GM23248 (cell line): Measurements from ENCODE around the gene RALB. TPM values are rescaled to one million over a fixed set of nuclear protein-coding genes. Genes with fewer than 3 reads are reported as not detected.

Source experiments
- DNase-seq: peaks from one replicate; pipeline ENCODE4 v3.0.0-alpha.2; 2015
- H2AFZ ChIP-seq: fragments of 200-600 bp; sonication (generic); 2 replicates; pipeline ENCODE4 v1.6.1; 2016; ENCODE audit warnings: antibody characterized with exemption
- H3F3A ChIP-seq: fragments of 200-600 bp; sonication (generic); 2 replicates; pipeline ENCODE4 v1.6.1; 2016; ENCODE audit warnings: mild to moderate bottlenecking, antibody characterized with exemption, mixed run types; ENCODE audit not compliant: insufficient read depth
- H3K27ac ChIP-seq: fragments of 200-600 bp; sonication (generic); 2 replicates; pipeline ENCODE4 v1.5.1; 2016; ENCODE audit warnings: mild to moderate bottlenecking
- H3K27me3 ChIP-seq: fragments of 200-600 bp; sonication (generic); replicated peaks from 2 replicates; pipeline ENCODE4 v1.6.1; 2016; ENCODE audit warnings: mild to moderate bottlenecking; ENCODE audit not compliant: insufficient read depth
- H3K36me3 ChIP-seq: fragments of 200-600 bp; sonication (generic); 2 replicates; pipeline ENCODE4 v1.6.1; 2016; ENCODE audit warnings: low read depth, mild to moderate bottlenecking
- H3K4me1 ChIP-seq: fragments of 200-600 bp; sonication (generic); 2 replicates; pipeline ENCODE4 v1.6.1; 2016; ENCODE audit warnings: mild to moderate bottlenecking; ENCODE audit not compliant: insufficient read depth
- H3K4me2 ChIP-seq: fragments of 200-600 bp; sonication (generic); one replicate; pipeline ENCODE4 v1.6.1; 2016; ENCODE audit warnings: mild to moderate bottlenecking; ENCODE audit not compliant: unreplicated experiment
- H3K4me3 ChIP-seq: fragments of 200-600 bp; sonication (generic); 2 replicates; pipeline ENCODE4 v1.5.1; 2016; ENCODE audit warnings: mild to moderate bottlenecking
- H3K79me2 ChIP-seq: fragments of 200-600 bp; sonication (generic); 2 replicates; pipeline ENCODE4 v1.6.1; 2016; ENCODE audit warnings: mild to moderate bottlenecking; ENCODE audit not compliant: insufficient read depth
- H3K9ac ChIP-seq: fragments of 200-600 bp; sonication (generic); 2 replicates; pipeline ENCODE4 v1.6.1; 2016; ENCODE audit warnings: mild to moderate bottlenecking
- H3K9me2 ChIP-seq: fragments of 200-600 bp; sonication (generic); 2 replicates; pipeline ENCODE4 v1.6.1; 2016; ENCODE audit warnings: mixed run types, mild to moderate bottlenecking, moderate library complexity; ENCODE audit not compliant: insufficient read depth
- H3K9me3 ChIP-seq: fragments of 200-600 bp; sonication (generic); one replicate; pipeline ENCODE4 v1.6.1; 2017; ENCODE audit warnings: low read depth
- H4K20me1 ChIP-seq: fragments of 200-600 bp; sonication (generic); 2 replicates; pipeline ENCODE4 v1.6.0; 2016; ENCODE audit not compliant: insufficient read depth
- EZH2 ChIP-seq: fragments of 200-600 bp; sonication (generic); IDR thresholded peaks from 2 replicates; pipeline ENCODE4 v1.6.1; 2018; ENCODE audit warnings: antibody characterized with exemption, mild to moderate bottlenecking; ENCODE audit not compliant: insufficient read depth, poor library complexity, severe bottlenecking
- EZH2phosphoT487 ChIP-seq: fragments of 200-600 bp; sonication (generic); IDR thresholded peaks from 2 replicates; pipeline ENCODE4 v1.6.1; 2018; ENCODE audit warnings: antibody characterized with exemption, moderate library complexity, mild to moderate bottlenecking, low read depth; ENCODE audit not compliant: insufficient read depth
- WGBS, 2 experiments: methylation state at CpG; one replicate each; pipeline ENCODE4 v1.1.6; 2015 to 2017; ENCODE audit warnings: low lambda C conversion rate in 2 of 2, low coverage in 1 of 2; ENCODE audit errors: missing lambda C conversion rate in 2 of 2; 5-methylcytosine and 5-hydroxymethylcytosine counted together
- in situ Hi-C: fragments of 300-500 bp; cut with MboI; formaldehyde crosslinking; loops from 2 replicates; pipeline ENCODE4 v1.15.0; 2020
- polyA plus RNA-seq: library from polyadenylated mRNA; unstranded; fragments of >200 nt; fragmentation: Nextera tagmentation; extraction: Ambion mirVana; gene quantifications from 2 replicates; pipeline ENCODE4 v1.2.1, GENCODE V29; 2016
- total RNA-seq: library from RNA; depleted of rRNA; stranded (reverse); fragments of >200 nt; shearing (Covaris generic); gene quantifications from 2 replicates; pipeline ENCODE4 v1.2.3, GENCODE V29; 2014

Gene RALB
- total and polyA plus RNA-seq, 2 experiments from 2014 or later: 65.7 to 105 TPM

GRCh38 chr2:120299004-120299403 is 46.4 kb downstream of the RALB start:
- Histone ChIP-seq H3F3A (peaks cover 18% of the 10 kb centered on the region), H3K36me3 (peaks cover 10% of the 10 kb centered on the region), H4K20me1 (no peaks in the 10 kb centered on the region), H3K27me3 (no peaks in the 10 kb centered on the region), H3K4me3 (no peak overlapping the region), H3K9me2 (no peaks in the 10 kb centered on the region), H3K27ac (no peak overlapping the region), H3K4me1 (peaks cover 6% of the 10 kb centered on the region; the same call in 1 of the 2 replicates), H3K9me3 (no peaks in the 10 kb centered on the region), H3K4me2 (no peak overlapping the region), H3K79me2 (peaks cover 3% of the 10 kb centered on the region; the same call in 1 of the 2 replicates), H2AFZ (no peak overlapping the region), H3K9ac (no peak overlapping the region)
- no peak for DNase-seq
- TF ChIP-seq EZH2phosphoT487 (no peak), EZH2 (no peak)
- 97 to 100% methylated on average over 9 of the region's 9 CpGs for WGBS, 2 experiments
- in situ Hi-C loops: no loop called here

- no peaks in the 10 kb centered on the region for H3K9me3 ChIP-seq
- in situ Hi-C loops: no loop called here
- no peak overlapping the region for H3K4me3 ChIP-seq
- H4K20me1 ChIP-seq: no peaks in the 10 kb centered on the region
- no peaks in the 10 kb centered on the region for H3K79me2 ChIP-seq
- H3K36me3 ChIP-seq: peaks cover 4% of the 10 kb centered on the region
- no peak overlapping the region for H3K4me2 ChIP-seq
- H3K4me1 ChIP-seq: peaks cover 6% of the 10 kb centered on the region; the same call in 1 of the 2 replicates
- H3K27me3 ChIP-seq: no peaks in the 10 kb centered on the region
- no peaks in the 10 kb centered on the region for H3K9me2 ChIP-seq
- WGBS, 2 experiments: 98% methylated on average over 6 of the region's 6 CpGs
- peaks cover 18% of the 10 kb centered on the region for H3F3A ChIP-seq
- no peak for TF ChIP-seq EZH2phosphoT487
- TF ChIP-seq EZH2: no peak
- DNase-seq: no peak
- H3K9ac ChIP-seq: no peak overlapping the region
- no peak overlapping the region for H2AFZ ChIP-seq
- H3K27ac ChIP-seq: no peak overlapping the region
These were observed 46.9 kb downstream of the RALB start for GRCh38 chr2:120299561-120299960.

DNA sequence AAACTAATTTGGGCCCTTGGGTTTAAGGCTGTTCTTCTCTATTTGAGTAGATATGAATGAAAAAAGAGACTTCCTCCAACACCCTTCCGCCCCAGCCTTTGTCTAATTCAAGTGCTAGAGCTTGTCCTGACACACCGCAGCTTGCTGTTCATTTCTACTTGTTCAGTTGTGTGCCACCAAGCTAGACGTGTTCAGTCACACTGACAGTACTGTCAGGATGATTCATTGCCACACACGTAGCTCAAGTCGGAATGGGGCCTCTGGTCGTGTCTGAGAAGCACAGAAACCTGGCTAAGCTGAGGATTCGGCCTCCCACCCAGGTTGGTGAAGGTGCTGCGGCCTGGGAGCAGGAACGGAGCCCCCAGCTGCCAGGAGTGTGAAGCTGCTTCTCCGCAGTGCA is 47.7 kb downstream of the RALB start:
- Histone ChIP-seq H3K4me1 (peaks cover 6% of the 10 kb centered on the region; the same call in 1 of the 2 replicates), H3K9me3 (no peaks in the 10 kb centered on the region), H2AFZ (no peak overlapping the region), H4K20me1 (no peaks in the 10 kb centered on the region), H3K36me3 (no peaks in the 10 kb centered on the region; the same call in 1 of the 2 replicates), H3K79me2 (no peaks in the 10 kb centered on the region), H3F3A (peaks cover 18% of the 10 kb centered on the region), H3K9ac (no peak overlapping the region), H3K27me3 (no peaks in the 10 kb centered on the region), H3K4me3 (no peak overlapping the region), H3K9me2 (no peaks in the 10 kb centered on the region), H3K4me2 (no peak overlapping the region), H3K27ac (no peak overlapping the region)
- WGBS, 2 experiments: 89 to 90% methylated on average over 10 of the region's 10 CpGs
- in situ Hi-C loops: no loop called here
- no peak for TF ChIP-seq EZH2phosphoT487
- TF ChIP-seq EZH2: no peak
- no peak for DNase-seq

DNA sequence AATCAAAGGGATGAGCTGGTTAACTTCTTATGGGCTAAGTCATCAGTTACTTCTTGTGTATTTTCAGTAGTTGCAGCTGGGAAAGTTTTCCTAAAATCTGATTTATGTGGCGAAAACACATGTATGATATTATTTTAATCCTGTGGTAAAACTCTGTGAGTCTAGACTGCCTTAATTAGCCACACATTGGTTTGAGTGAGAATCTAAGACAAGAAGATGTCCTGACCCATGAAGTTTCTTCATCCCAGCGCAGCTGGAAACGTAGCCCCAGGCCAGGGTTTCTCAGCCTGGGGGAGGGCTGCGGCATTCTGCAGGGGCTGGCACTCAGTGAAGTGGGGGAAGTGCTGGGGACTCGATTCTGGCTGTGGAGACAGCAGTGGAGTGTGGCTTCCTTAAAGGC is 48.6 kb downstream of the RALB start:
- Histone ChIP-seq H3K9ac (no peak overlapping the region), H3K4me2 (no peak overlapping the region)

DNA sequence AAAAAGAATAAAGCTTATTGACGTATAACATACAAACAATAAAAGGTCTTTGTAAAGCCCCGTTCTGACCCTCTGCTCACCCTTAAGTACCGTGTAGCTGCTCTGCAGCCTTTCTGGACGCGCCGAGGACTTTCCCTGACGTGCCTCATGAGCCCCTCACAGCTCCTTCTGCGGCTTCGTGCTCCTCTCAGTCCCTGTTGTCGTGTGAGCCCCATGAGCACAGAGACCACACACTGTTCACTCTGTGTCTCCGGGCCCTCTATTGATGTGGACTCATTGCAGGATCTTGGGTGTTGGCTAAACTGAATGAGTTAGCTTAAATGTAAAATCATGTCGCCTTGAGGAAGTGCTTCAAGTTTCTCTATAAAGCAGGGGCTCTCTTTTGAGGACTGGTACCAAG is 49.6 kb downstream of the RALB start:
- H2AFZ ChIP-seq: no peak overlapping the region
- peaks cover 6% of the 10 kb centered on the region; the same call in 1 of the 2 replicates for H3K4me1 ChIP-seq
- no peak overlapping the region for H3K27ac ChIP-seq
- H4K20me1 ChIP-seq: no peaks in the 10 kb centered on the region
- no peaks in the 10 kb centered on the region for H3K79me2 ChIP-seq
- no peak overlapping the region for H3K9ac ChIP-seq
- peaks cover 17% of the 10 kb centered on the region for H3F3A ChIP-seq
- H3K9me3 ChIP-seq: no peaks in the 10 kb centered on the region
- 89 to 93% methylated on average over 12 of the region's 12 CpGs for WGBS, 2 experiments
- no peaks in the 10 kb centered on the region for H3K27me3 ChIP-seq
- no peak for DNase-seq
- no peaks in the 10 kb centered on the region for H3K9me2 ChIP-seq
- no peaks in the 10 kb centered on the region; the same call in 1 of the 2 replicates for H3K36me3 ChIP-seq
- no peak overlapping the region for H3K4me3 ChIP-seq
- in situ Hi-C loops: no loop called here
- no peak for TF ChIP-seq EZH2
- H3K4me2 ChIP-seq: no peak overlapping the region

More for the DNA sequence above, 48.6 kb downstream of the RALB start:
- Histone ChIP-seq H3K27ac (no peak overlapping the region), H3K79me2 (no peaks in the 10 kb centered on the region), H3K9me2 (no peaks in the 10 kb centered on the region), H4K20me1 (no peaks in the 10 kb centered on the region), H3K4me1 (peaks cover 6% of the 10 kb centered on the region; the same call in 1 of the 2 replicates), H3K4me3 (no peak overlapping the region), H2AFZ (no peak overlapping the region), H3K36me3 (no peaks in the 10 kb centered on the region; the same call in 1 of the 2 replicates), H3F3A (peaks cover 18% of the 10 kb centered on the region), H3K27me3 (no peaks in the 10 kb centered on the region), H3K9me3 (no peaks in the 10 kb centered on the region)
- TF ChIP-seq EZH2: no peak
- no peak for TF ChIP-seq EZH2phosphoT487
- in situ Hi-C loops: no loop called here
- no peak for DNase-seq
- WGBS, 2 experiments: 72 to 79% methylated on average over 5 of the region's 5 CpGs
